ENCODE results near the gene SDR42E2.

SDR42E2 gene

DNA sequence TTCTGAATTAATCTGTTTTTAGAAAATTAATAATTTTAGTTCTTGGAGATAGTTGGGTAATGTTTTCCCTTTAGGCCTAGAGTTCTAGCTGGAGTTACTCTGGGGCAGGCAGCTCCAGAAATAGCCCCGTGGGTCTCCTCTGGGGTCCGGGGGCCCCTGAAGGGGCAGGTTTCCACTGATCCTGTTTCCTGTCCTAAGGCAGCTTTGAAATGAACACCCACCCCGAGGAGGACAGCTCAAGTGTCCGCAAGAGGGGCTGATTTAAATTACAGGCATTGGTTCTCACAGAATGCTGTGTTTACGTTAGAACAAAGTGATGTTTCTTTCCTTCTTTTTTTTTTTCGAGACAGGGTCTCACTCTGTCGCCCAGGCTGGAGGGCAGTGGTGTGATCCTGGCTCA is 67.6 kb downstream of the SDR42E2 start:
- no peak for TF ChIP-seq CTCF (IDR thresholded peaks at IDR 0.05; ENCODE audit: low read depth, low read length)
- no peak overlapping the region for H3K4me3 ChIP-seq (ENCODE audit: low read depth, low read length)

DNA sequence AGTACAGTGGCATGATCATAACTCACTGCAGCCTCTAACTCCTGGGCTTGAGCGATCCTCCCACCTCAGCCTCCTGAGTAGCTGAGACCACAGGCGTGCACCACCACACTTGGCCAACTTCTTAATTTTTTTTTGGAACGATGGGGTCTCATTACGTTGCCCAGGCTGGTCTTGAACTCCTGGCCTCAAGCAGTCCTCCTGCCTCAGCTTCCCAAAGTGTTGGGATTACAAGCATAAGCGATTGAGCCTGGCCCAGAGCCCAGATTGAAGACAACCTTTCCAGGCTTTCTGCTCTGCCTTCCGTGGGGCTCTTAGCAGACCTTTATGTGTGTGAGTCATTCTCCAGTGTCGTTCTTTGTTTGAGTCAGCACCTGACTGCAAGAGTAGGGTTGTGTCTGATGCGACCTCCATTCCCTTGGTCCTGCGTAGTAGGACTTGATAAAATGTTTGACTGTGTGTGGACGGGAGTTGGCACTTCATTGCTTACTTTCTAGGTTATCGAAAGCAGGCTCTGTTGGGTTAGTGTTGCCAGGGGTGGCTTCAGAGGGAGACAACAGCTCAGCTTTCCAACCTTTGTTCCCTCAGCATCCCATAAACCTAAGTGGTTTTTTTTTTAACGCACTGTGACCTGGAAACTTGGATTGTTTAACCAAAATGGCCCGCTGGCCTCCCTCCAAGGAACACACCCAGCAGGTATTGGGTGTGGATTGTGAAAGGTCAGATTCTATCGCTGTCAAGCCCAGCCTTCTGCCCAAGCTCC is 70.2 kb downstream of the SDR42E2 start:
- no peak for TF ChIP-seq CTCF (IDR thresholded peaks at IDR 0.05; ENCODE audit: low read depth, low read length)
- no peak overlapping the region for H3K4me3 ChIP-seq (ENCODE audit: low read depth, low read length)

DNA sequence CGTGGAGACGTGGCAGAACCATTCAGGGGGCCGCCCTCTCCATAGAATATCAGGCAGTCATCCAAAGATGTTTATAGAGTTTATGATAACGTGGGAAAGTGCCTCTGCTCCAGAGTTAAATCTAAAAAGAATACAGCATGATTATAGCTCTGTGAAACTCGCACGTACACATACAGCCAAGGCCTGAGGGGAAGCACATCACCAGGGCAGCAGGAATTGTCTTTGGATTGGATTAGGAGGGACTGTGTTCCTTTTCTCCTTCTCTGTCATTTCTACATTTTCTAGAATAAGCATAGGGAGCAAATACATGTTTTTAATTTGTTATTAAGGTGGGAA is 70.7 kb downstream of the SDR42E2 start:
- TF ChIP-seq CTCF (IDR thresholded peaks at IDR 0.05; ENCODE audit: low read depth, low read length) = no peak
- no peak overlapping the region for H3K4me3 ChIP-seq (ENCODE audit: low read depth, low read length)

DNA sequence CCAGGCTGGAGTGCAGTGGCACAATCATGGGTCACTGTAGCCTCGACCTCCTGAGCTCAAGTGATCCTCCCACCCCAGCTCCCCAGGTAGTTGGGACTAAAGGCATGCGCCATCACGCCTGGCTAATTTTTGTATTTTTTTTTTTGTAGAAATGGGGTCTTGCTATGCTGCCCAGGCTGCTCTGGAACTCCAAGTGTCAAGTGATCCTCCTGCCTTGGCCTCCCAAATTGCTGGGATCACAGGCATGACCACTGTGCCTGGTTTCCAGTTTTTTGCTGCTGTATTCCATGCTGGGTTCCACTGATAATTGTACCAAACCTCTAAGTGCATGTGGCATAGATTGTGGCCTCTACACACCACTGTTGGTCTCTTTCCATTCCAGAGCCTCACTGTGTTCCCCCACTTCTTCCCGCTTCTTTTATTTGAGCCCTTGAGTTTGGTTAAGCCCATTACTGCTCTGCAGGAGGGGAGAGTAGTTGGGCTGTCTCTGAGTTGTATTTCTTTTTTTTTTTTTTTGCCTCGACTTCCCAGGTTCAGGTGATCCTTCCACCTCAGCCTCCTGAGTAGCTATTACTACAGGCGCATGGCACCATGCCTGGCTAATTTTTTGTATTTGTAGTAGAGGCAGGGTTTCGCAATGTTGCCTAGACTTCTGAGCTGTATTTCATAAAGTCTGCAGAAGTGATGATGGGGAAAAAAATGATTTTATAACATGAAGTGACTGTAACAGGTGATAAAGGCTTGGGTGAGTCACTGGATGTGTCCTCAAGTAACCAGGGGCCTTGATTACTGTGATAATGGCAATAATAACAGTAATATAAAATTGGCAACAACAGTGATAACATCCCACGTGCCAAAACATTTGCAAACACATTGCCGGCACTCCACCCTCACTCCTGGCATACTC is 73.8 kb downstream of the SDR42E2 start:
- H3K4me3 ChIP-seq (ENCODE audit: low read depth, low read length) = no peak overlapping the region
- no peak for TF ChIP-seq CTCF (IDR thresholded peaks at IDR 0.05; ENCODE audit: low read depth, low read length)

GRCh38 chr16:22239131-22239805 is 77.0 kb downstream of the SDR42E2 start:
- TF ChIP-seq CTCF (IDR thresholded peaks at IDR 0.05; ENCODE audit: low read depth, low read length) = no peak

GRCh38 chr16:22240023-22240710 is 77.9 kb downstream of the SDR42E2 start:
- no peak for TF ChIP-seq CTCF (IDR thresholded peaks at IDR 0.05; ENCODE audit: low read depth, low read length)
- H3K4me3 ChIP-seq (ENCODE audit: low read depth, low read length) = no peak overlapping the region

More at GRCh38 chr16:22239131-22239805, 77.0 kb downstream of the SDR42E2 start:
- no peak overlapping the region for H3K4me3 ChIP-seq (ENCODE audit: low read depth, low read length)
